NB4 (cell line): ENCODE measurements around the gene ZNF200.

ENCODE experiments used
- MYC ChIP-seq: IDR thresholded peaks from 2 replicates; pipeline ENCODE4 v1.6.1; 2011; ENCODE audit warnings: low read depth, low read length
- POLR2A ChIP-seq: IDR thresholded peaks from 2 replicates; pipeline ENCODE4 v1.6.1; 2011; ENCODE audit warnings: mild to moderate bottlenecking; ENCODE audit not compliant: insufficient read length; ENCODE audit errors: extremely low read depth
- TF ChIP-seq, protein P1 (sequence below): IDR thresholded peaks from 2 replicates; pipeline ENCODE4 v1.6.1; 2011; ENCODE audit warnings: low read depth, low read length
- TF ChIP-seq, protein P2 (sequence below): IDR thresholded peaks from one replicate; pipeline ENCODE4 v1.5.1; 2012; ENCODE audit warnings: low read depth, low read length

- TF ChIP-seq, protein P1, sequence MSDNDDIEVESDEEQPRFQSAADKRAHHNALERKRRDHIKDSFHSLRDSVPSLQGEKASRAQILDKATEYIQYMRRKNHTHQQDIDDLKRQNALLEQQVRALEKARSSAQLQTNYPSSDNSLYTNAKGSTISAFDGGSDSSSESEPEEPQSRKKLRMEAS: no peak
- TF ChIP-seq, protein P2, sequence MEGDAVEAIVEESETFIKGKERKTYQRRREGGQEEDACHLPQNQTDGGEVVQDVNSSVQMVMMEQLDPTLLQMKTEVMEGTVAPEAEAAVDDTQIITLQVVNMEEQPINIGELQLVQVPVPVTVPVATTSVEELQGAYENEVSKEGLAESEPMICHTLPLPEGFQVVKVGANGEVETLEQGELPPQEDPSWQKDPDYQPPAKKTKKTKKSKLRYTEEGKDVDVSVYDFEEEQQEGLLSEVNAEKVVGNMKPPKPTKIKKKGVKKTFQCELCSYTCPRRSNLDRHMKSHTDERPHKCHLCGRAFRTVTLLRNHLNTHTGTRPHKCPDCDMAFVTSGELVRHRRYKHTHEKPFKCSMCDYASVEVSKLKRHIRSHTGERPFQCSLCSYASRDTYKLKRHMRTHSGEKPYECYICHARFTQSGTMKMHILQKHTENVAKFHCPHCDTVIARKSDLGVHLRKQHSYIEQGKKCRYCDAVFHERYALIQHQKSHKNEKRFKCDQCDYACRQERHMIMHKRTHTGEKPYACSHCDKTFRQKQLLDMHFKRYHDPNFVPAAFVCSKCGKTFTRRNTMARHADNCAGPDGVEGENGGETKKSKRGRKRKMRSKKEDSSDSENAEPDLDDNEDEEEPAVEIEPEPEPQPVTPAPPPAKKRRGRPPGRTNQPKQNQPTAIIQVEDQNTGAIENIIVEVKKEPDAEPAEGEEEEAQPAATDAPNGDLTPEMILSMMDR: no peak
- TF ChIP-seq POLR2A: no peak
- TF ChIP-seq MYC: no peak
These were observed 8.9 kb upstream of the ZNF200 start for GRCh38 chr16:3243882-3244281.
